ENCODE data around the gene ABCC11.

DNA sequence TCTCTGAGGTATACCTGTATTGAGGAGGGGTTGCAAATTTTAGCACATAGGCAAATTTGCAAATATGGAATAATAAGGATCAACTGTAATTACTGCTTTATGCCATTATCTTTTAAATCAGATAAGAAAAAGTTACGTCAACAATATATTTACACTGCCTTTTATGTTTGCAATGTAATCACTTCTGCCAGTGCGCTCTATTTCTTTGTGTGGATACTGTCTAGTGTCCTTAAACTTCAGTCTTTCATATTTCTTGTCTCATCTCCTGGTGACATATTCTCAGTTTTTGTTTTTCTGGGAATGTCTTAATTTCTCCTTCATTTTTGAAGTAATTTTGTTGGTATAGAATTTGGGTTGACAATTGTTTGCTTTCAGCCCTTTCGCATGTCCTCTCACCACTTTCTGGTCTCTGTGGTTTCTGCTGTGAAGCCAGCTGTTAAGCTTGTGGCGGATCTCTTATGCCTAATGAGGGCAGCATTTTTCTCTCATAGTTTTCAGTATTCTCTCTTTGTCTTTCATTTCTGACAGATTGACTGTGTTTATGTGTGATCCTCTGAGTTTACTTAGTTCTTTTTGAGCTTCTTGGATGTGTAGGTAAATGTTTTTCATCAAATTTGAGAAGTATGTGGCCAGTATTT, 37.6 kb upstream of the ABCC11 start:
- TF ChIP-seq POLR2A (IDR thresholded peaks at IDR 0.05; ENCODE audit: low read depth, low read length), result no peak
- no peak for TF ChIP-seq POLR2AphosphoS5 (IDR thresholded peaks at IDR 0.05; ENCODE audit: low read depth, low read length)

Measured in GM12892 (cell line).